HG03457 (cell line): Measurements from ENCODE around the gene MCC.

ENCODE experiments used
- ATAC-seq: cut with Tn5 transposase; IDR thresholded peaks from one replicate; pipeline ENCODE4 v1.9.1; 2021; ENCODE audit warnings: moderate number of reproducible peaks; ENCODE audit not compliant: unreplicated experiment

MCC gene

DNA sequence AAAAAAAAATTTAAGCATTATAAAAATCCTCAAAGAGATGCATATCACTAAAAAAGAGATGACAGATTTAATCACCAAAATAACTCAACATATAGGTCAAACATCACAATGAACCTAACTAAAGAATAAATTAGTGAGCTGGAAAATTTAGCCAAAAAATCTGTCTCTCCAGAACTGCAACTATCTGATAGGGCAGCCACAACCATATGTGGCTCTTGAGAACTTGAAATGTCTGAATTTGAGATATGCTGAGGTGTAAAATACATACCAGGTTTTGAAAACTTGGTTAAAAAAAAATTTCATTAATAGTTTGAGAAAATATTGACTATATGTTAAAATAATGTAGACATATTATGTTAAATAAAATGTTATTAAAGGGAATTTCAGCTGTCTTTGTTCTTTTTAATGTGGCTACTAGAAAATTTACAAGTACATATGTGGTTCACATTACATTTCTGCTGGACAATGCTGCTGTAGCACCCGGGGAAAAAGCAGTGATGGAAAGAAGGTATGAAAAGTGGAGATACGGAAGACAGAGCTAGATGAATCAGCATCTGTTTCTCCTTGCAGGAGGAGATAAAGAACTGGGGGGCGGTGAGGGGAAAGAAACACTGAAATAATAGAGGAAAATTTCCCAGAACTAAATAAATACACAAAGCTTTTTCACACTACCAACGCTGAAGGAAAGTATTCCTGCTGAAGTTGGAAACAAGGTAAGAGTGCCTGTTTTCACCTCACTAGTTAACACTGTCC lies 445.6 kb downstream of the MCC start:
- no peak for ATAC-seq

DNA sequence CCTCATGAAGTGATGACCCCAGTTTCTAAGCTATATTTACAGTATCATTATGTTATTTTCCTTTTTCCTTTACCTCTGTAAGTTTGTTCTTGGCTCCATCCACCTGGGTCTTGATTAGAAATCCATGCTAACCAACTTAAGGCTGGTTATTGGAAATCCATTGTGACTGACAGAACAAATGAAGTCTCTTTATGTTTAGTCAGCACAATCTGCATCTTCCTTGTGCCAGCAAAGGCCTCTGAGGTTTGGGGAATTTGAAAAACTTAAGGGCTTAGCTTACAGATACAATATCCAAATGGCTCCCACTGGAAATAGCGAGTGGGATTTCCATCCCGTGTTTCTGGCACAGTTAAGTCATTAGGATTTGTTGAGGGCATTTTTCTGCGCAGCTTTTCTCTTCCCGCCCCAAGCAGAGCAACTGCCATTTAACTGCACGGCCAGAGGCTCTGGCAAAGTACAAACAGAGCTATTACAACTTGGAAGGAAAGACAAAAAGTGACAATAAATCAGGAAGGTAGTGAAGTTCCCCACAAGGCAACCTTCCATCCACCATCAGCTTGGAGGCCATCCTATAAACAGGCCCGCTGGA lies 447.5 kb downstream of the MCC start:
- ATAC-seq = no peak

DNA sequence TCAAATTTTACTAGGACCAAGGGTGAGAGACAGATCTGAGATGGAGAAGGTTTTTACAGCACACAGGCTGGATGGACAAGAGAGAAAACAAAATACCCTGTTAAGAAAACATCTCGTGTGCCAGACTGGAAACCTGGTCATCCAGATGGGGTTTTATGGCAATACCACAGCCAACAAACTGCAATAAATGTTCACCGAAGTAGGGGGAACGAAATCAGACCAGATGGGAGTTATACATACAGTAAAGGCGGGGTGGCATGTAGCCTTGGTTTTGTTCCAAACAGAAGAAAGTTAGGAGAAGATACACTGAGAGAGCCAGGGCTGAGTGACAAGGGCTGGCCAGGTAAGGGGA lies 448.3 kb downstream of the MCC start:
- ATAC-seq = no peak

DNA sequence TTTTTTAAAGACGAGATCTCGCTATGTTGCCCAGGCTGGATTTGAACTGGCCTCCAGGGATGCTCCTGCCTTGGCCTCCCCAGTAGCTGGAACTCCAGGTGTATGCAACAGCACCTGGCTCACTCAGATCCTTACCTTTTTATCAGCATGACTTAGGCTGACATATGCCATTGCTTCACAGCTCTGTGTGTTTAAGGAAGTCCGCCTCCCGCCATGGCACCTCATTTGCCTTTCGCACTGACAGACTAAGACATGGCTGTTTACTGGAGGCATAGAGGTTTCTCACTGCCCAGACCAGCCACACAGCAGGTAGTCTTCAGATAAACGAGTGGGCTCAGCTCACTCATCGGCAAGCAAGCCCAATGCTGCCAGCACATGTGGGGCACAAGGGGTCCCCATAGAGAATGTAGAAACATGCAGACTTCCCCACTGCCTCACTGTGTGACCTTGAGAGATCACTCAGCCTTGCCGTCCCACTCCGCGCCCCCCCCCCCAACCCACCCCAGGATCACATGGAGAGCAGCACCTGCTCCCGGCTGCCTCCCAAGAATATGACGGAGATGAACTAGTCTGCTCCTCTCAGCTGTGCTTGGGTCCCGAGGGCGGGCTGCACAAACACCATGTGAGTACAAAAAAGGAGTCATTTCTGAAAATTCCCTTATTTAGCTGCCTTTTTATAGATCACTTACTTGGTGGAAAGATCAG lies 448.9 kb downstream of the MCC start:
- no peak for ATAC-seq

DNA sequence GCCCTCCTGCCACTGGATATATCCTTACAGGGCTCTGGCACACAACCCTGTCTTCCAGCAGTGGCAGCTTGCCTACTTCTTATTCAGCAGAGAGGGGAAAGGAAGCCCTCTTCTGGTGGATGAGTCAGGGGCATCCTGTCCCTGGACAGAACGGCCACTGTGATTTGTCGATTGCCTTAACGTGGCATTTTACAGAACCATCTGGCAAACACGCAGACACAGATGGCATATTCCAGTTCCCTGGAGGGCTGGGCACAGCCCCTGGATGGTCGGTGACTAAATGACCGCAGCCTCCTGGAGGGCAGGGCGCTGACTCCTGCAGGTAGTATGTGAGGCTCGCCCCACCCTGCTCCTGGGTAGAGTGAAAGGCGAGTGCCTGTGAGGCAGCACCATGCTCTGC lies 449.5 kb downstream of the MCC start:
- ATAC-seq = no peak

DNA sequence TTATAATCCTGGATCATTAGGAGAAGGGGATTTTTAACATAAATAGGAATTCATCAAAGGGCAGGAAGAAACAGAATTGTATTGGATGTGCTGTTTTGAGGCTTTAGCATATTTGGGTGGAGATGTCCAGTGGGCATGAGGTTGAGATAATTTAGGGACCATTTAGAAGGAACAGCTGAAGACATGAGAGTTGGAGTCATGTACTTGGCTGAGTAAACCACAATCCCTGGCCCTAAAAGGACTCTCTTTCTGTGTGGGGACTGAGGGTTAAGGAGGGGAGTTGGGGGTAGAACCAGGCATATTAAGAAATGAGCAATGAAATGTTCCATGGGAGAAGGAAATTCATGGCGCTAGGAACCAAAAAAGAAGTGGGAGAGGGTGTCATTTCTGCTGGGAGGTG lies 450.1 kb downstream of the MCC start:
- ATAC-seq = no peak

DNA sequence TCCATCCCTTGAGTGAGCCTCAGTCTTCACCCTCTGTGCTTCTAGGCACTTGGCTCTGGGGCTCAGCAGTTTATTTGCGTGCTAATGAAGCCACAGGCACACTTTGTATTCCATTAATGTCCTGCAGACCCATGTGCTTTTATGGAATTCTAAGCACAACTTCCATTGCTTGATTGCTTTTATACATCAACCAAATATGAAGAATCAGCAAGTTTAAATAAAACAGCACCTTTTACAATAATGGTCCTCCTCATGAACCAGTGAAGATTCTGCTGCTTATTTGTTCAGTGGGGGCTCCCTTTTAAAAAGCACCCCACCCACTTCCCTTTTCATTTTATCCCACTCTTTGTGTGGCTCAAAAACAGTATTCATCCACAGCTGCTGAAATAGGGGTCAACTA lies 451.4 kb downstream of the MCC start:
- no peak for ATAC-seq

DNA sequence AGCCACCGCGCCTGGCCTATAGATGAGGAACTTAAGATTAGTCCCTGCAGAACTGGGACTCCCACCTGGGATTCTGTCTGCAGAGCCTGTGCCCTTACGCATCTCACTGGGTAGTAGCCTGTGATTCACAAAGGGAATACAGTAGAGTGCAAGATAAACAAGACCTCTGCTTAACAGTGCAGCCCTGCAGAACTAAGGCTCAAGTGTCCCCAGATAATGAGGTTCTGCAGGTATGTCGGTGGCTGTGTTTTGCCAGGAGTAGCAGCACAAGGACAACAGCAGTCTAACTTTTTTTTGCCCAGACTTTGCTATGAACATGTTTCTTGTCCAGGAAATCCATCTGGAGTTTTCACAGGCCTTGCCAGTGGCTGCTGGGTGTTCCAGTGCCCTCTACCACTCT lies 451.9 kb downstream of the MCC start:
- no peak for ATAC-seq

DNA sequence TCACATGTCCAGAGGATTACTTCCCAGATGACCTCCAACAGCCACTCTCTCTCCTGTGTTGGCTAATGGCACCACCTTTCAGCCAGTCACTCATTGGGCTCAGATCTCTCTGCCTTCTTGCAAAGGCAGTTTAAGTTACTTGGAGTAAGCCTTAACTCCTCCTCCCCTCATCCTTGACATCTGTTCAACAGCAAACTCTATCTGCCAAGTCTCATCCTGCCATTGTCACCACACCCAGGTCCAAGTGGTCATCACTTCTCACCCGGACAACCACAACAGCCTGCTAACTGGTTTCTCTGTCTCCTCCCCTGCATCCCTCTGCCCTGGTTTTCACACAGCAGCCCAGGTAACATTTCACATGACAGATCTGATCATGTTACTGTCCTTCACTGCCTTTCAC lies 453.2 kb downstream of the MCC start:
- ATAC-seq = no peak

DNA sequence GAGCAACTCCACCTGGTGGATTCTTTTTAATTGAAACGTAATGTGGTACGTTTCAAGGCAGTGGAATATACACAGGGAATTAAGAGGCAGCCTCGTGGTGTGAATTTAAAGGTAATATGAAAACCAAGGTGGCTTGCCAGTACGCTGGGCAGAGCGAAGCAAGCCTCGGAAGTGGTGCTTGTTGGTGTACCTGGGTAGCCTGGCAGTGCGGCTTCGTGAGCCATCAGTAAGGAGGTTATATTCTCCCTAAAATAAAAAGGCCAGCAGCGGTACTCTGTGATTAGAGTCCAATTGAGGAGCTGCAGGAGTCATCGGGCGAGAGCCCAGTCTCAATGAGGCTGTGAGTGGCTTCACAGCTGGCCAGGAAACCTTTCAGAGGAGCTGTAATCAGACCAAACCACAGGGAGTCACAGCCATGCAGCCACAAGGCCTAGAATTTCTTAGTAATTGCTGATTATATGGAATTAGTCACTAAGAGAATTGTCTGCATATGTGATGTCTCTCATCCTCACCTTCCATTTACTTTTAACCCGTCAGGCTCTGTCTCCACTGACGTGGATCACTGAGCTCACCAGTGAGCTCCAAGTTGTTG lies 454.0 kb downstream of the MCC start:
- ATAC-seq = no peak

DNA sequence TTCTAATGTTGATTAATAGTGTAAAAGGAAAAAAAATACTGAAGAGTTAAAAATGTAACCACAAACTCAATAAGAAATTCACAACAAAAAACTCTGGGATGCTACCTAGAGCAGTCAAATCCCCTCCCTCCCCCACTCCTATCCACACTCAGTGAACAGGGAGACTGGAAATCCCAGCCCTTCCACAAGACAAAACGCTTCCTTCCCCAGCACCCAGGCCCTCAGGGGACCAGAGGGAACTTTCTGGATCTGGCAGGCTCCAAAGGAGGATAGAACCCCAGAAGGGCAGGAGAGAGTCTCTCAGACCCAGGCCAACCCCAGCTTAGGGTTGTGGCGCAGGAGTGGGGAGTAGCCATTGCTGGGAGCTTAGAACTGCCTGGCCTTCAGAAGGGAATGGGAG lies 456.7 kb downstream of the MCC start:
- no peak for ATAC-seq

DNA sequence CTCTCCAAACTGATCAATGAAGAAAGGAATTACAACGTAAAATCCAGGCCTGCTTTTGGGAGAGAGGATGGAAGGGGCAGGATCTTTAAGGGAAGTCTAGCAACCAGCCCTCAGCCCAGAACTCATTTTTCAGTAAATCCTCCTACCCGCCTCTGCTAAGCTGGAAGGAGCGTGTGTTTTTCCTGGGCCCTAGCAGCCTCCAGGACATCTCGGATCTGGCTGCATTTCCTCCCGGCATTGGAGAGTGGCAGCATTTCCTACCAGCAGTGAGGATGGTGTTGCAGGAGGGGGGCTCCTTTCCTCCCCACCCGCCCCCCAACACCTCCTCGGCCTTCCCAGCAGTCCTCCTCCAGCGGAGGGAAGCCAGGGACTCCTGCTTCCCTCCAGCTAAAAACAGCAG lies 457.1 kb downstream of the MCC start:
- no peak for ATAC-seq

DNA sequence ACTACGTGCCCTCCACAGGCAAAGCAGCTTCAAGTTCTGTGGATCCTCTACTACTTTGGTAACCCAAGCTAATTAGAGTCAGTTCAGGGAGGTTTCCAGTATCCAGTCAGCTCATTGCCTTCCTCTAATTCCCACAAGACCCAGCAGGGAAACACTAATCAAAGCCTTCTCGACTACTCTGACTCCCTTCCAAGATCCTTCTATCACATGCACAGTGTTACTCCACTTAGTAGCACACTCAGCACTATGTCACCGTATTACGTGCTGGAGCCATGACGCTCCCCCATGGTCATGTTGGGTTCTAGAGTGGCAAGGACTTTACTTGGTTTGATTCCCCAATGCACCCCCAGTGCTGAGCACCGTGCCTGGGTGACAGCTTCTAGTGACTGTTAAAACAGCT lies 458.6 kb downstream of the MCC start:
- ATAC-seq = no peak

DNA sequence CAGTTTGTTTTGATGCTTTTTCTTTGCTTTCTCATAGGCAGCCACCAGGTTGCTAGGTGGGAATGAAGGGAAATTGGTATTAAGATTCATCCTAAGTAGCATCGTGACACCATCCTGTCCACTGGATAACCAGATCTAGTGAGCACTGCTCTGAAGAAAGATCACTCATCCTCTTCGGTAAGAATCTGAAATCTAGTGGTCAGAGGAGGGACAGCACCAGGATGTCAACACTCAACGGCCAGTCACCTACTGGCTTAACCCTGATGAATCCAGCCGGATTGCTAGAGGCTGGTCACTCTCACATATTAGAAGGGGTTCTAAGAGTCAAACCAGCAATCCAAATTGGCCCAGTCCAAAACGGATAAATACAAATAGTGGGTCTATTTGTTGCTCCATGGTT lies 460.8 kb downstream of the MCC start:
- no peak for ATAC-seq

DNA sequence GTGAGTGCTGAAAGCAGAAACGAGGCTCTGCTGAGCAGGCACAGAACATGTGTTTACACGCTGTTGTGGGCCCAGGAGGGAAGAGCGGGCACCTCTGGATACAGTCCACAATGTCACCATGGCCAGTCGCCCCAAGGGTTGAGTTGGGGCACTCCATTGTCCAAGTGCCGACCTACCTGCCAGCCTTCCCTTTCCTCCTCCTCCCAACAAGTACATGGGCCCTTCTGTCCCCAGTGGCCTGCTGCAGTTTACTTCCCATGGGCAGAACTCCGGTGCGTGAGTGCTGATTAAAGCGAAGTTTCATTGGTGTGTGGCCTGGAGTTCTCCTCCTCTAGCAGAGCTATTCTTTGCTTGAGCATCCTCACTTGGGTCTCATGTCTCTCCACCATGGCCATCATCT lies 461.2 kb downstream of the MCC start:
- ATAC-seq = no peak

DNA sequence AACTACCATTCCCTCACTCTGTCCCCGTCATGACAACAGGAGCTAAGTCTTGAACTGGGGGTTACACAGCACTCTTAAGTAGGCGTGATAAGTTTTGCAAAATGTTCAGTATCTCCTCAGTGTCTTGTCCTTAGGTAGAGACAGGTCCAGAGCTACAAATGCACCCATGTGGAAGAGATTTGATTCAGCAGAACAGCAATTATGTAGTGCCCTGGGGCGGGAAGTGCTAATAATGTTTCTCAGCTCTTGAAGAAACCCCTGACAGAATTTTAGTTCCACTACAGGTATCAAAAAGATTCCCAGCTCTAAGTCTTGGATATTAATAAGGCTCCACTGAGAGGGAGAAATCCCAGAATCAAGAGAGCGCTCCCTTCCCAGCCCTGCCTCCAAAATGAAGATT lies 462.0 kb downstream of the MCC start:
- no peak for ATAC-seq

DNA sequence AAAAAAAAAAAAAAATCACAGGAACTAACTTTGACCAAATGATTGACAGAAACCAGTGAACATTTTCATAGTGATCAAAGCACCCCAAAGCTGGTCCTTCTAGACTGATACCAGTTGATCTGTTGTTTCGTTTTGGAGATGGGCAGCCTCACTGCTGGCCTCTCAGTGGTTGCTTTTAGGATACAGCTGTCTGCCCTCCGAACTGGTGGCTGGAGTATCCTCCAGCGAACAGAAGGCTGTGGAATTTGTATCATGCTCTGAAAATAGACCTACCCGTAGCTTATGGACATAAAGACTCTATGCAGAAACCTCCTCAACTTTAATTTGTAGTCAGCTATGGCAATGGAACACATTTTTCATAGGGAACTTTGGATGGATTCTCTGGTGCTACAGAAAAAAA lies 462.7 kb downstream of the MCC start:
- no peak for ATAC-seq

DNA sequence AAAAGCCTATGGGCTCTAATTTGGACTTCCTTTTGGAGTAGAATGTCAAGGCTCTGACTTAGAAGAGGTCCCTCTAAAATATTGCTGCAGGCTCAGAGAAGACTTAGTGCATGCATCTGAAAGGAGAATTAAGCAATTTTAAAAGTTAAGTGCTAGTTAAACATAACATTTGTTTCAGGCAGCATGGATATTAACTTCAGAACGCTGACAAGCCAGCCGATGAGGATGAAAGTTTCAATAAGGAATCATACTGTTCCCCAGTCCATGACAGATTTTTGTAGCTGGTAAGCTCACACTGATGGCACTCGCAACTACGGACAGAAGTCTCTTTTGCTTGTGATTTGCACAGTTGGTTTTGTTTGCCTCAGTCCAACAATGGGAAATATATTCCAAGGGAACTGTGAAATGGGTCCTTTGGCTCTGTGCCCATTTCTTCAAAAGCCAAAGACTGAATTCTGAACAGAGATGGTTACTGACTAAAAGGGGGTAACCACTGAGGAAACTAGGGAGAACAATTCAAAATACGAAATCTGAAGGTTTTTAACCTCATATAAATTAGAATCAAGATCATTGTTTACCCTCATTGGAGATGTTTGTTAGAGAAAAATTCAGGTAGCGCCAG lies 464.1 kb downstream of the MCC start:
- ATAC-seq = no peak

DNA sequence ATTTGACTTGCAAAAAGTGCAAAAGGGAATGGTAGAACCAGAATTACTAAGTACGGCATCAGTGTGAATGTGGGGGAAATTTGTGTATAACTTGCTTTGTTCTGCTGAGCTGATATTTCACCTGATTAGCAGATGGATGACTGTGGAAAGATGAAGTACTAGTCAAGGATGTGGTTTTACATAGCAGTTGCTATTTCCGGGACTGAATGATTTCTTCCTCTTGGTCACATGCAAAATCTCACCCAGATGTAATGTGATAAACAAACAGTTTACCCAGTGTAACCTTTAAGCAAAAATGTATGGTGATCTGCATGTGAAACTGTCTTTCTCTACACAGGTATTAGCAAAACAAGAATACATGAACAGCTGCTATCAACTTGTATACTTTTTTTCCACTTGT lies 465.6 kb downstream of the MCC start:
- peak; percentile 57 for ATAC-seq

DNA sequence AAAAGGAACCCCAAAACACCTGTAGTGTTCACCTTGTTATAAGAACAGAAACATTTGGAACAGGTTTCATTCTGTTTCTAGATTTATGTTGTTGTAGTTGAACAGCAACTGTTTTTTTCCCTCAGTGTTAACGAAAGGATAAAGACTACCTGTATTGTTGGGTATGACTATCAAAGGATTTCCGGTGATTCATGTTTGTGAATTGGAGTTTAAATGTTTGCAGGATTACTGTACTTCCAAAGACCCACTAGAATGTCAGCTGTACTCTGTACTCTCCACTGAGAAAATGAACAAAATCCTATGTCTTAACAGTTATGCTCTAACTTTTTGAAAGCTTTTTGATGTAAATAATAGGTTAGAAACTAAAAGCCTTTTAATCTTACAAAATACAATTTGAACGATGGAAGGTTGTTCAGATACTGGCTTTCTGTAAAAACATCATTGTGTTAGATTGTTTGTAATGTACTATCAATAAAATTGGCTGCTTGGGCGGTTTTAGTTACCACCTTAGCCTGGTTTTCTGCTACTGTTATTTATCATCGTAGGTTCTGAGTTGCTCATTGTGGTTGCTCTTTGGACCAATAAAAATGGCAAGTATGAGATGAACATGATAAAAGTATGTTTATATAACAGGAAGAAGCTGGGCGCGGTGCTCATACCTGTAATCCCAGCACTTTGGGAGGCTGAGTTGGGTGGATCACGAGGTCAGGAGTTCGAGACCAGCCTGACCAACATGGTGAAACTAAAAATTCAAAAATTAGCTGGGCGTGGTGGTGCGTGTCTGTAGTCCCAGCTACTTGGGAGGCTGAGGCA lies 467.6 kb downstream of the MCC start:
- no peak for ATAC-seq
